LNCaP clone FGC (cell line): ENCODE results near the gene HMGN5.
A peak's percentile ranks its signal among the peaks of the same experiment; 100 is the strongest.

ENCODE experiments used
- DNase-seq: peaks from one replicate; pipeline ENCODE4 v3.0.0-alpha.2; 2011; ENCODE audit warnings: low read depth
- H3K4me3 ChIP-seq: 2 replicates; pipeline ENCODE4 v1.5.1; 2011; ENCODE audit warnings: mild to moderate bottlenecking, low read depth, low read length, control low read depth
- TF ChIP-seq, protein P1 (sequence below): IDR thresholded peaks from 2 replicates; pipeline ENCODE4 v1.5.1; 2012; ENCODE audit warnings: mild to moderate bottlenecking; ENCODE audit not compliant: control insufficient read depth, insufficient read depth; ENCODE audit errors: extremely low read depth

The HMGN5 gene

DNA sequence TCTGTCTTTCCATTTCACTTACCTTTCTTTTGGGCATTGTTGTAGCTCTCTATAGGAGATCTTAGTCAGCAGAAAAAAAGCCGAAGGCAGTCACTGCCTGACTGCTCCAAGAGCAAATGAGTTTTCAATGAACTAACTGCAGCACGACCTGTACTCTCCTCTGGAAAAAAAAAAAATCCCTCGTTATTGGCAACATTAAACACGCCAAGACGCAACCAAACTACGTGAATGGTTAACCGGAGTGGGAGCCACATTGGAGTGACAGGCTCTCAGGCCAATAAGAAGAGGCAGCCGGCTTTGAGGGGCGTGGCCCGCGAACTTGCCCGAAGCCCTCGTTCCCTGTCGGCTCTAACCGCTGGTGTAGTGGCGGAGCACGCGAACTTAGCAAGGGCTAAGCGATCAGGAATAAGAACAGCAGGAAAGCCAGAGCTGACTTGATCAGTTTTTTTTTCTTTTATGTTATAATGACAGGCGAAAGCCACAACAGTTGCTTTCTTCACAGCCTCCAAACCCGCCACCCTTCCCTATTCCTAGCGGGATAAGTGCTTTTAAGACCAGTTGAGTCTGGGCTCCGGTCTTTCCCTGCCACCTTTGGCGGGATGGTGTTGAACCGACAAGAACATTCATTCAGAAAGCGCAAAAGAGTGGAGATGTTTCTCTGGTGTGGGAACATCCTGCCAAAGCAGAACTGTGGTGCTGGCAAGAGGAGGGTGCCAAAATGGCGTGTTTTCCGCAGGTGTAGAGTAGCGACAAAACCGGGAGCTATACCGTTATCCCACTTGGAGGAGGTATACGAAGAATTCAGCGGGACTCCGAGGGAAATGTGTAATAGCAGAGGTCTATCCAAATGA is 80.0 kb downstream of the HMGN5 start:
- peak; percentile 87 for DNase-seq
- peak overlapping the region; percentile 70 for H3K4me3 ChIP-seq
- TF ChIP-seq, protein P1, sequence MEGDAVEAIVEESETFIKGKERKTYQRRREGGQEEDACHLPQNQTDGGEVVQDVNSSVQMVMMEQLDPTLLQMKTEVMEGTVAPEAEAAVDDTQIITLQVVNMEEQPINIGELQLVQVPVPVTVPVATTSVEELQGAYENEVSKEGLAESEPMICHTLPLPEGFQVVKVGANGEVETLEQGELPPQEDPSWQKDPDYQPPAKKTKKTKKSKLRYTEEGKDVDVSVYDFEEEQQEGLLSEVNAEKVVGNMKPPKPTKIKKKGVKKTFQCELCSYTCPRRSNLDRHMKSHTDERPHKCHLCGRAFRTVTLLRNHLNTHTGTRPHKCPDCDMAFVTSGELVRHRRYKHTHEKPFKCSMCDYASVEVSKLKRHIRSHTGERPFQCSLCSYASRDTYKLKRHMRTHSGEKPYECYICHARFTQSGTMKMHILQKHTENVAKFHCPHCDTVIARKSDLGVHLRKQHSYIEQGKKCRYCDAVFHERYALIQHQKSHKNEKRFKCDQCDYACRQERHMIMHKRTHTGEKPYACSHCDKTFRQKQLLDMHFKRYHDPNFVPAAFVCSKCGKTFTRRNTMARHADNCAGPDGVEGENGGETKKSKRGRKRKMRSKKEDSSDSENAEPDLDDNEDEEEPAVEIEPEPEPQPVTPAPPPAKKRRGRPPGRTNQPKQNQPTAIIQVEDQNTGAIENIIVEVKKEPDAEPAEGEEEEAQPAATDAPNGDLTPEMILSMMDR, result no peak

DNA sequence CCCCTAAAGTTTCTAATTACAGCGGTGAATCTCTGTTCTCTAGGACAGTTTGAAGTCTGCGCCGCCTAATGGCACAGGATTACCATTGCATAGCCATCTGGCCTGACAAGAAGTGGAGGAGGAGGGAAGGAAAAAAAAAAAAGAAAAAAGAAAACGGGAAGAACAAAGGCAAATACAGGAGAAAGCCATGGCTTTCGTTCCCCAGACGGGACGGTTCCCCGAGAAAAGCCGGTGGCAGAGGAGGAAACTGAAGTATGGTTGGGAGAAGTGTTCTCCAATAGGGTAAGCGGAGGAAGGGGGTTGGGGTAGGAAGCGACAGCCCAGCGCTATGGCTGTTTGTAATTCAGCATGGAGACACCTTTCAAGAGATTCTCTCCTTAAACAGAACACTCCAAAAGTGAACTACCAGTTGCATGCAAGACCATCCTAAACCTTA is 80.8 kb downstream of the HMGN5 start:
- peak overlapping the region; percentile 70 for H3K4me3 ChIP-seq
- TF ChIP-seq, protein P1, result peak; percentile 67
- DNase-seq, result no peak

DNA sequence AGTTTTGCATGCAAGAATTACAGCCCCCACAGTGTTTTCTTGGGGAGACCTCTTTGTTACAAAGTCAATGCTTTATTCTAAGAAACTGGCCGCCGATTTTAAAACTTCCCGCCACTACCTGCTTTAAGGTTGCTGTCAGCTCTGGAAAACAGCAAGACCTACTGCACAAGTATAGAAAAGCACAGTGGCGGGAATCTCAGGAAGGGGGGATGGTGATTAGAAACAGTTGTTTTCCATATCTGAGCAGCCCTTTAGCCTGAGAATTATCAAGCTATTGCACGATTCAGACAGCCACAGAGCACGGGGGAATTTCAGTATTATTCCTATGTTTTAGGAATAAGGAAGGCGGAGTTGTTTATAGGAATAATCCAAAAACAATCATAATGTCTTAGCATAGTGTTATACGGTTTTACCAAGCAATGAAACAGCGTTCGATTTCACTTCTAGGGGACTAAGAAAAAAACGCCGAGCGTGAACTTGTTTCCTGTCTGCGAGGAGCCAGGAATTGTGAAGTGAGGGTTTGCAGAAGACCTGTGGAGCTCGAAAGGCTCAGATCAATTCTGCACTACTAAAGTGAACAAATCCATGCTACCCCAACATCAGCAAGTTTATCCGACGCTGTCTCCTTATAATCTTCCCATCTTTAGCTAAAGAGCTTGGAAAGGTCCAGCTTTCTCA is 81.3 kb downstream of the HMGN5 start:
- TF ChIP-seq, protein P1, result no peak
- peak overlapping the region; percentile 70 for H3K4me3 ChIP-seq
- no peak for DNase-seq

DNA sequence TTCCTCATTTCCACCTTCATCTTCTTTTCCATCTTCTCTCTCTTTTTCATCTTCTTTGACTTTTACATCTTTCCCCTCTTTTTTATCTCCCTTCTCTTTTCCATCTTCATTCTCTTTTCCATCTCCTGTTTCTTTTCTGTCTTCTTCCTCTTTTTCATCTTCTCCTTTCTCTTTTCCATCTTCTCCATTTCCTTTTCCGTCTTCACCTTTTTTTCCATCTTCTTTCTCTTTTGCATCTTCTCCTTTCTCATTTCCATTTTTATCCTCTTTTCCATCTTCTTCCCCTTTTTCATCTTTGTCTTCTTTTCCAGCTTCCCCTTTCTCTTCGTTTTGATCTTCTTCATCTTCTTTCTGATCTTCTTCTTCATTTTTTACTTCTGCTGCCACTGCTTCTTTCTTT is 87.0 kb downstream of the HMGN5 start:
- DNase-seq, result no peak
- no peak overlapping the region for H3K4me3 ChIP-seq
- TF ChIP-seq, protein P1, result no peak

DNA sequence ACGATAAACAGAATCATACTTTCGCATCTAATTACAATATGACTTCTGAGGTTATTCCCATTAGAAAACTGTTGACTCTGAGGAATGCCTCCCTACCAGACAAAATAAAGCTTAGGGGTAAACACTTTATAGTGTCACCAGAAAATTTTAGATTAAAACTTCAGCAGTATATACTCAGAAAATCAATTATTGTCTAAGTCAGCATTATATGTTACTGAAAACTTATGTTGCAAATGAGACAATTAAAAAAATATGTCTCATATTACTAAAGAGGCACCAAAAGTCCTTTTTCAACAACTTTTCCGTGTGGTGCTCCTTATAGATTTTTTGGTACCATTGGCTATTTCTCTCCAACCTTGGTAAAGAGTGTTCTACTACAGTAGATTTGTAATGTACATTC is 91.4 kb downstream of the HMGN5 start:
- no peak overlapping the region for H3K4me3 ChIP-seq
- no peak for DNase-seq
- TF ChIP-seq, protein P1, result no peak

DNA sequence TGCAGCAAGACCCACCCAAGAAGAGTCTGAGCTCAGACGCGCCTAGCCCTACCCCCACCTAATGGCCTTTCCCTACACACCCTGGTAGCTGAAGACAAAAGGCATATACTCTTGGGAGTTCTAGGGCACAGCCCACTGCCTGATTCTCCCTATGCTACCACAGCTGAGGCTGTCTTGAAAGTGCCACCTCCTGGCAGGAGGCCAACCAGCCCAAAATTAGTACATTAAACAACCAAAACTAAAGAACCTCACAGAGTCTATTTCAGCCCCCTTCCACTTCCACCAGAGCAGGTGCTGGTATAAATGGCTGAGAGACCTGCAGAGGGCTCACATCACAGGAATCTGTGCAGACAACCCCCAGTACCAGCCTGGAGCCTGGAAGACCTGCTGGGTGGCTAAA is 119.1 kb downstream of the HMGN5 start:
- TF ChIP-seq, protein P1, result no peak
- H3K4me3 ChIP-seq, result no peak overlapping the region
- DNase-seq, result no peak
